DND-41 (cell line): ENCODE measurements around the gene SCRN3.

Experiments used
- ATAC-seq: fragments of 200-7000 bp; cut with Tn5 transposase; 3 replicates; pipeline ENCODE4 v1.9.1; 2021; ENCODE audit warnings: low read depth; ENCODE audit not compliant: insufficient read depth
- DNase-seq: peaks from one replicate; pipeline ENCODE4 v3.0.0-alpha.2; 2020
- H2AFZ ChIP-seq: 2 replicates; pipeline ENCODE4 v1.6.0; 2012; ENCODE audit warnings: low read depth, low read length
- H3K27ac ChIP-seq: 2 replicates; pipeline ENCODE4 v1.5.1; 2012; ENCODE audit warnings: low read length, inconsistent platforms
- H3K27me3 ChIP-seq: fragments of 200-600 bp; sonication (generic); 2 replicates; pipeline ENCODE4 v1.6.0; 2012; ENCODE audit warnings: low read length, mild to moderate bottlenecking, inconsistent platforms; ENCODE audit not compliant: insufficient read depth, poor library complexity
- H3K36me3 ChIP-seq: 2 replicates; pipeline ENCODE4 v1.5.1; 2012; ENCODE audit warnings: low read length, inconsistent platforms; ENCODE audit not compliant: insufficient read depth
- H3K4me1 ChIP-seq: 2 replicates; pipeline ENCODE4 v1.5.1; 2012; ENCODE audit warnings: mild to moderate bottlenecking, low read length; ENCODE audit not compliant: insufficient read depth
- H3K4me2 ChIP-seq: 2 replicates; pipeline ENCODE4 v1.6.0; 2012; ENCODE audit warnings: mild to moderate bottlenecking, moderate library complexity, low read length, inconsistent platforms; ENCODE audit not compliant: insufficient read depth
- H3K4me3 ChIP-seq, 2 experiments: fragments of 200-600 bp in 1 of 2; shearing (Covaris generic) in 1 of 2; 2 replicates each; pipeline ENCODE4 v1.5.1; 2012 to 2016; ENCODE audit warnings: inconsistent platforms in 2 of 2, low read length in 2 of 2, mild to moderate bottlenecking in 2 of 2, low read depth in 1 of 2, moderate library complexity in 1 of 2
- H3K79me2 ChIP-seq: 2 replicates; pipeline ENCODE4 v1.6.0; 2012; ENCODE audit warnings: low read length, inconsistent platforms; ENCODE audit not compliant: insufficient read depth
- H3K9ac ChIP-seq: 2 replicates; pipeline ENCODE4 v1.6.0; 2012; ENCODE audit warnings: low read depth, mild to moderate bottlenecking, inconsistent platforms, low read length, moderate library complexity
- H3K9me3 ChIP-seq: 2 replicates; pipeline ENCODE4 v1.5.1; 2012; ENCODE audit warnings: low read length, moderate library complexity, mild to moderate bottlenecking, inconsistent platforms; ENCODE audit not compliant: insufficient read depth, severe bottlenecking
- H4K20me1 ChIP-seq: 2 replicates; pipeline ENCODE4 v1.6.0; 2012; ENCODE audit warnings: low read length; ENCODE audit not compliant: insufficient read depth
- CTCF ChIP-seq: IDR thresholded peaks from 2 replicates; pipeline ENCODE4 v1.5.1; 2012; ENCODE audit warnings: borderline replicate concordance, low read length, moderate library complexity, mild to moderate bottlenecking; ENCODE audit not compliant: poor library complexity, severe bottlenecking; ENCODE audit errors: extremely low read depth
- EZH2 ChIP-seq: IDR thresholded peaks from 3 replicates; pipeline ENCODE4 v1.6.1; 2012; ENCODE audit warnings: borderline replicate concordance, low read depth, mild to moderate bottlenecking, moderate library complexity, low read length, inconsistent platforms; ENCODE audit not compliant: severe bottlenecking

SCRN3 gene

GRCh38 chr2:174446531-174446930 lies 51.0 kb downstream of the SCRN3 start:
- no peak overlapping the region for H3K4me2 ChIP-seq
- no peak overlapping the region for H3K4me3 ChIP-seq
- no peak overlapping the region for H3K9ac ChIP-seq
- H3K27me3 ChIP-seq = no peaks in the 10 kb centered on the region
- H3K79me2 ChIP-seq = no peaks in the 10 kb centered on the region
- no peaks in the 10 kb centered on the region for H3K36me3 ChIP-seq
- H2AFZ ChIP-seq = no peak overlapping the region
- DNase-seq = no peak
- H3K4me1 ChIP-seq = no peaks in the 10 kb centered on the region
- H4K20me1 ChIP-seq = no peaks in the 10 kb centered on the region
- ATAC-seq = no peak
- no peaks in the 10 kb centered on the region for H3K9me3 ChIP-seq
- no peak overlapping the region for H3K27ac ChIP-seq
- no peak for TF ChIP-seq EZH2
- TF ChIP-seq CTCF = no peak

- Histone ChIP-seq H3K4me3 (no peak overlapping the region), H3K36me3 (no peaks in the 10 kb centered on the region), H3K79me2 (no peaks in the 10 kb centered on the region), H3K27ac (no peak overlapping the region), H3K27me3 (no peaks in the 10 kb centered on the region), H3K4me2 (no peak overlapping the region), H4K20me1 (no peaks in the 10 kb centered on the region), H3K4me1 (no peaks in the 10 kb centered on the region), H3K9ac (no peak overlapping the region), H3K9me3 (no peaks in the 10 kb centered on the region), H2AFZ (no peak overlapping the region)
- DNase-seq (no peak), ATAC-seq (no peak)
- no peak for TF ChIP-seq CTCF
- no peak for TF ChIP-seq EZH2
Measured at GRCh38 chr2:174449033-174449432, 53.5 kb downstream of the SCRN3 start.

DNA sequence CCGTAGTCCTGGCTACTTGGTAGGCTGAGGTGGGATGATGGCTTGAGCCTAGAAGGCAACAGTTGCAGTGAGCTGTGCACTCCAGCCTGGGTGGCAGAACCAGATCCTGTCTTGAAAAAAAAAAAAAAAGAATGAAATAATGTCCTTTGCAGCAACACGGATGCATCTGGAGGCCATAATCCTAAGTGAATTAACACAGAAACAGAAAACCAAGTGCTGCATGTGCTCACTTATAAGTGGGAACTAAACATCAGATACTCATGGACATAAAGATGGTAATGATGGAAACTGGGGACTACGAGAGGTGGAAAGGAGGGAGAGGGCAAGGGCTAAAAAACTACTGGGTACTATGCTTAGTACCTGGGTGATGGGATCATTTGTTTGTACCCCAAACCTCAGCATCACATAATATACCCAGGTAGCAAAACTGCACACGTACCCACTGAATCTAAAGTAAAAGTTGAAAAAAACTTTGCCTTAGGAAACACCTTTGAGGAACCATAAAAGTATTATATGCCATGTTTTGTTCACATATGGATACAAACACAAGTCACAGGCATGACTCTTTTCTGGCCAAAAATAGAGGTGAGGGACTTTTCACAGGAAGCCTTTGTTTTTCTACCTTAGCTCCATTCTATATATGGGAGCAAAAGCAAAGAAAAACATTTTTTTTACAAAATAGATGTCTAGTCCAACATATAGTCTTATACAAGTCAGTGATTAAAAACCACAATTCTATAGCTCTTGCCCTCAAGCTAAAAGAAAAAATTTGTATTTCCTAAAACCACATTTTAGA lies 54.7 kb downstream of the SCRN3 start:
- no peaks in the 10 kb centered on the region for H3K36me3 ChIP-seq
- no peak for ATAC-seq
- H3K9ac ChIP-seq = no peak overlapping the region

More for the DNA sequence above, 54.7 kb downstream of the SCRN3 start:
- H3K27me3 ChIP-seq = no peaks in the 10 kb centered on the region
- no peaks in the 10 kb centered on the region for H3K9me3 ChIP-seq
- no peak for DNase-seq
- no peak overlapping the region for H3K4me3 ChIP-seq
- no peaks in the 10 kb centered on the region for H4K20me1 ChIP-seq
- no peaks in the 10 kb centered on the region for H3K4me1 ChIP-seq
- no peak overlapping the region for H2AFZ ChIP-seq
- H3K79me2 ChIP-seq = no peaks in the 10 kb centered on the region
- H3K27ac ChIP-seq = no peak overlapping the region
- no peak for TF ChIP-seq CTCF
- H3K4me2 ChIP-seq = no peak overlapping the region
